MM.1S (cell line): ENCODE results near the gene C1orf226.

Source experiments
- DNase-seq: peaks from one replicate; pipeline ENCODE4 v3.0.0-alpha.2; 2015
- H2AFZ ChIP-seq: fragments of 300-600 bp; sonication (generic); 2 replicates; pipeline ENCODE4 v1.6.0; 2016; ENCODE audit warnings: antibody characterized with exemption, low read length
- H3F3A ChIP-seq: fragments of 300-600 bp; sonication (generic); 2 replicates; pipeline ENCODE4 v1.6.1; 2016; ENCODE audit warnings: mild to moderate bottlenecking, antibody characterized with exemption, low read length, moderate library complexity, mixed read lengths; ENCODE audit not compliant: insufficient read depth
- H3K27ac ChIP-seq: fragments of 300-600 bp; sonication (generic); 2 replicates; pipeline ENCODE4 v1.5.1; 2016; ENCODE audit warnings: mild to moderate bottlenecking, low read length
- H3K27me3 ChIP-seq: fragments of 300-600 bp; sonication (generic); replicated peaks from 2 replicates; pipeline ENCODE4 v1.6.0; 2016; ENCODE audit warnings: low read length; ENCODE audit not compliant: insufficient read depth
- H3K36me3 ChIP-seq: fragments of 300-600 bp; sonication (generic); replicated peaks from 2 replicates; pipeline ENCODE4 v1.6.1; 2016; ENCODE audit warnings: mild to moderate bottlenecking, low read length, mixed read lengths; ENCODE audit not compliant: insufficient read depth
- H3K4me1 ChIP-seq: fragments of 300-600 bp; sonication (generic); 2 replicates; pipeline ENCODE4 v1.6.1; 2016; ENCODE audit warnings: low read length, mixed read lengths
- H3K4me2 ChIP-seq: fragments of 300-600 bp; sonication (generic); 2 replicates; pipeline ENCODE4 v1.6.0; 2016; ENCODE audit warnings: low read depth, low read length
- H3K4me3 ChIP-seq: fragments of 300-600 bp; sonication (generic); 2 replicates; pipeline ENCODE4 v1.5.1; 2016; ENCODE audit warnings: low read length, mixed read lengths
- H3K79me2 ChIP-seq: fragments of 300-600 bp; sonication (generic); 2 replicates; pipeline ENCODE4 v1.6.1; 2016; ENCODE audit warnings: mixed run types, low read length, mixed read lengths
- H3K9ac ChIP-seq: fragments of 300-600 bp; sonication (generic); 2 replicates; pipeline ENCODE4 v1.6.1; 2016; ENCODE audit warnings: low read length, mixed read lengths
- H3K9me2 ChIP-seq: fragments of 300-600 bp; sonication (generic); replicated peaks from 2 replicates; pipeline ENCODE4 v1.6.1; 2016; ENCODE audit warnings: mild to moderate bottlenecking, low read length, mixed read lengths; ENCODE audit not compliant: insufficient read depth
- H3K9me3 ChIP-seq: fragments of 300-600 bp; sonication (generic); replicated peaks from 2 replicates; pipeline ENCODE4 v1.6.1; 2016; ENCODE audit warnings: mild to moderate bottlenecking, low read length, mixed read lengths; ENCODE audit not compliant: insufficient read depth
- H4K20me1 ChIP-seq: fragments of 300-600 bp; sonication (generic); 2 replicates; pipeline ENCODE4 v1.6.1; 2016; ENCODE audit warnings: mild to moderate bottlenecking, low read length, moderate library complexity, mixed read lengths; ENCODE audit not compliant: insufficient read depth
- EZH2 ChIP-seq: fragments of 300-600 bp; sonication (generic); optimal IDR thresholded peaks from 2 replicates; pipeline ENCODE3; 2017; ENCODE audit warnings: low read depth, mild to moderate bottlenecking, antibody characterized with exemption, low read length, mixed read lengths
- EZH2phosphoT487 ChIP-seq: fragments of 300-600 bp; sonication (generic); IDR thresholded peaks from 2 replicates; pipeline ENCODE4 v1.6.1; 2018; ENCODE audit warnings: antibody characterized with exemption, low read length
- TF ChIP-seq, protein P1 (sequence below): fragments of 300-600 bp; sonication (generic); IDR thresholded peaks from 2 replicates; pipeline ENCODE4 v1.5.1; 2016; ENCODE audit warnings: antibody characterized with exemption, low read length, mixed read lengths

C1orf226 gene

DNA sequence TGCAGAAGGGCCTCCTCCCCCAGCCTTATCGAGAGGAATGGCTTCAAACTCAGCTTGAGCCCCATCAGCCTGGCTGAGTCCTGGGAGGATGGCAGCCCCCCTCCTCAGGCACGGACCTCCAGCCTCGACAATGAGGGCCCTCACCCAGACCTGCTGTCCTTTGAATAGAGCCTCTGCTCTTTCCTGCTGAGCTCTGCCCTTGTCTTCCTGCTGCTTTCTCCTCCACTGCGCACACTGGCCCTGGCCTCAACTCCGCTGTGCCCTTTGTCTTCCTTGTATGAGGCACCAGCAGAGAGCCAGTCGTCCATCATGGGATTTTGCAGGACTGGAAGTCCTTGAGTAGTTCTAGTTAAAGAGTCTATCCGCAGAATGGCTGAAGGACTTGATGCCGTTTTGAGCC is 2.0 kb downstream of the C1orf226 start:
- DNase-seq = no peak
- no peaks in the 10 kb centered on the region for H3K4me1 ChIP-seq
- no peak overlapping the region for H3K9ac ChIP-seq
- no peaks in the 10 kb centered on the region for H3K79me2 ChIP-seq
- no peaks in the 10 kb centered on the region for H3K9me3 ChIP-seq
- no peaks in the 10 kb centered on the region for H3K36me3 ChIP-seq
- TF ChIP-seq EZH2 (no peak), EZH2phosphoT487 (no peak)
- TF ChIP-seq, protein P1, sequence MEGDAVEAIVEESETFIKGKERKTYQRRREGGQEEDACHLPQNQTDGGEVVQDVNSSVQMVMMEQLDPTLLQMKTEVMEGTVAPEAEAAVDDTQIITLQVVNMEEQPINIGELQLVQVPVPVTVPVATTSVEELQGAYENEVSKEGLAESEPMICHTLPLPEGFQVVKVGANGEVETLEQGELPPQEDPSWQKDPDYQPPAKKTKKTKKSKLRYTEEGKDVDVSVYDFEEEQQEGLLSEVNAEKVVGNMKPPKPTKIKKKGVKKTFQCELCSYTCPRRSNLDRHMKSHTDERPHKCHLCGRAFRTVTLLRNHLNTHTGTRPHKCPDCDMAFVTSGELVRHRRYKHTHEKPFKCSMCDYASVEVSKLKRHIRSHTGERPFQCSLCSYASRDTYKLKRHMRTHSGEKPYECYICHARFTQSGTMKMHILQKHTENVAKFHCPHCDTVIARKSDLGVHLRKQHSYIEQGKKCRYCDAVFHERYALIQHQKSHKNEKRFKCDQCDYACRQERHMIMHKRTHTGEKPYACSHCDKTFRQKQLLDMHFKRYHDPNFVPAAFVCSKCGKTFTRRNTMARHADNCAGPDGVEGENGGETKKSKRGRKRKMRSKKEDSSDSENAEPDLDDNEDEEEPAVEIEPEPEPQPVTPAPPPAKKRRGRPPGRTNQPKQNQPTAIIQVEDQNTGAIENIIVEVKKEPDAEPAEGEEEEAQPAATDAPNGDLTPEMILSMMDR = no peak
- no peak overlapping the region for H2AFZ ChIP-seq
- no peaks in the 10 kb centered on the region for H3K9me2 ChIP-seq
- H3F3A ChIP-seq = no peaks in the 10 kb centered on the region
- no peak overlapping the region for H3K4me3 ChIP-seq
- H3K27ac ChIP-seq = no peak overlapping the region
- no peaks in the 10 kb centered on the region for H4K20me1 ChIP-seq
- H3K4me2 ChIP-seq = no peak overlapping the region
- H3K27me3 ChIP-seq = no peaks in the 10 kb centered on the region

DNA sequence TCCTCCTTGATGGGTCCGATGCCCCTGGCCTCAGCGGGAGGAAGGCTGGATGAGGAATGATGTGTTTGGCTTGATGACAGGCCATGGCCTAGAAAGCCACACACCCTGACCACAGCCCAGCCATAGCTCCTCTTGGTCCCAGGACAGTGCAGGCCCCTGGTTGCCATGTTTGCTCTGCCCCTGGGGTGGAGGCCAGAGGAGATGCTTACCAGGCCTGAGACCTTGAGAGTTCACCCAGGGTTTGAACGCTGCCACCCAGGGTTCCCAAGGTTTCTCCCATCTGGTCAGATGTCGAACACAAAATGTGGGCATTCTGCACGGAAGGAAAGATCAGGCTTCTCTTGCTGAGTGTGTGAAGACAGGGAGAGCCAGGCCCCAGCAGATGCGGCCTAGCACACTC is 2.6 kb downstream of the C1orf226 start:
- H3K4me1 ChIP-seq = peaks cover 5% of the 10 kb centered on the region; the same call in 1 of the 2 replicates
- no peaks in the 10 kb centered on the region for H3K36me3 ChIP-seq

DNA sequence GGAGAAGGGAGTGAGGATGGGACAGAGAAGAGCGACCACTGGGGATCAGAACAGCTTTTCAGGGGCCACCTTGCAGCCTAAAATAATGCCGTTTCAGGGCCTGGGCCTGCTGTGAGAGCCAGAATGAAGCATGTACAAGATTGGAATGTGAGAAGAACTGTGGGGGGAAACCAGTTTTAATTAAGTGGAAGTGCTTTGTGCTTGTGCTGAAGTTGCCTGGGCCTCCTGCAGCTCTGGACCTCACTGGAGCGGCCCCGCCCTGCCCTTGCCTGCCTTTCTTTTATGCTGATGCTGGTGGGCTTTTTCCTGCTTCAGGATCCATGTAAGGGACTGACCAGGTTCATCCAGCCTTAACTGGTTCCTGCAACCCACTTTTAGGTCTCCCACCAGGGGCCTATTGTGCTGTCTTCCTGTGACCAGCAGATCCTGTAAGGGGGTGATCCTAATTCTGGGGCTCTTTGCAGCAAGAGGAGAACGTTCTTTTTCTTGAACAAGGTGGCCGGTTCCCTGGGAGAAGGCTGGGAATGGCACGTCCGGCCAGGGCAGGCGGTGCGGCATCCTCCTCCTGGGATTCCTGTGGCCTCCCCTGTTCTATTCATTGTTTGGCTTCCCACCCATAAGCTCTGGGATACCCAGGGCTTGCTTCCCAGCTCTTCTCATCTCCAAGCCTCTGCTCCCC is 3.2 kb downstream of the C1orf226 start:
- no peak for TF ChIP-seq EZH2
- TF ChIP-seq, protein P1 = no peak
- TF ChIP-seq EZH2phosphoT487 = no peak
- H3K4me3 ChIP-seq = no peak overlapping the region
- no peaks in the 10 kb centered on the region for H3K79me2 ChIP-seq
- H3K4me2 ChIP-seq = no peak overlapping the region
- H3K9me3 ChIP-seq = no peaks in the 10 kb centered on the region
- DNase-seq = no peak
- H3F3A ChIP-seq = no peaks in the 10 kb centered on the region
- no peak overlapping the region for H3K27ac ChIP-seq
- H2AFZ ChIP-seq = no peak overlapping the region
- no peaks in the 10 kb centered on the region for H4K20me1 ChIP-seq
- H3K4me1 ChIP-seq = peaks cover 10% of the 10 kb centered on the region
- no peaks in the 10 kb centered on the region for H3K9me2 ChIP-seq
- H3K27me3 ChIP-seq = no peaks in the 10 kb centered on the region
- H3K36me3 ChIP-seq = no peaks in the 10 kb centered on the region
- no peak overlapping the region for H3K9ac ChIP-seq

More for the DNA sequence above, 2.6 kb downstream of the C1orf226 start:
- Histone ChIP-seq H3K9me2 (no peaks in the 10 kb centered on the region), H3K4me3 (no peak overlapping the region), H3K9me3 (no peaks in the 10 kb centered on the region), H3F3A (no peaks in the 10 kb centered on the region), H2AFZ (no peak overlapping the region), H3K27me3 (no peaks in the 10 kb centered on the region), H3K79me2 (no peaks in the 10 kb centered on the region), H3K4me2 (no peak overlapping the region), H3K27ac (no peak overlapping the region), H3K9ac (no peak overlapping the region), H4K20me1 (no peaks in the 10 kb centered on the region)
- DNase-seq = no peak
- TF ChIP-seq EZH2 (no peak), EZH2phosphoT487 (no peak)

DNA sequence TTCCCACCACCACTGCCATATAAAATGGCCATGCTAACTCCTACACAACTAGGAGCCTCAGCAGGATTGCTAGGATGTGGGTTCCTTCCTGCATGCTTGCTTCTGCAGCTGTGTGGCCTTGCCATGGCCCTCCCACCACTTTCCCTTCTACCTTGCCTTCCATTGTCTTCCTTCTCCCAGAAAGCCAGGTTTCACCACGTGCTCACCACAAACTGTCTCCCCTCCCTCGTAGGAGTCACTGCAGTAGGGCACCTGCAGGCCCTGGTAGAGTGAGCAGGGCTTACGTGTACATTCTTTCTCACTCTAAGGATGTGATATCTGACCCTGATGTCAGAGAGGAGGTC is 3.7 kb downstream of the C1orf226 start:
- Histone ChIP-seq H3K4me1 (peaks cover 12% of the 10 kb centered on the region), H3K9ac (no peak overlapping the region), H4K20me1 (no peaks in the 10 kb centered on the region), H3K4me3 (no peak overlapping the region), H2AFZ (no peak overlapping the region), H3F3A (no peaks in the 10 kb centered on the region), H3K4me2 (no peak overlapping the region), H3K27me3 (no peaks in the 10 kb centered on the region), H3K9me2 (no peaks in the 10 kb centered on the region), H3K9me3 (no peaks in the 10 kb centered on the region), H3K79me2 (no peaks in the 10 kb centered on the region), H3K27ac (no peak overlapping the region), H3K36me3 (no peaks in the 10 kb centered on the region)
- no peak for DNase-seq
- no peak for TF ChIP-seq EZH2phosphoT487
- TF ChIP-seq, protein P1 = no peak
- no peak for TF ChIP-seq EZH2
